22Rv1 (cell line): ENCODE measurements around the gene PCYT2.

Experiments used
- H3K27ac ChIP-seq: fragments of 450-650 bp; 2 replicates; pipeline ENCODE4 v1.5.1; 2017
- CTCF ChIP-seq: fragments of 450-650 bp; IDR thresholded peaks from 2 replicates; pipeline ENCODE4 v1.5.1; 2017; ENCODE audit warnings: mild to moderate bottlenecking
- ZFX ChIP-seq: fragments of 450-650 bp; IDR thresholded peaks from 2 replicates; pipeline ENCODE4 v1.6.1; 2017; ENCODE audit warnings: antibody characterized with exemption, borderline replicate concordance

Gene PCYT2

GRCh38 chr17:81863833-81864768 lies 47.1 kb downstream of the PCYT2 start:
- no peak for TF ChIP-seq CTCF
- TF ChIP-seq ZFX = no peak
- H3K27ac ChIP-seq = peak overlapping the region; percentile 99

- peak overlapping the region; percentile 99 for H3K27ac ChIP-seq
- TF ChIP-seq ZFX (no peak), CTCF (no peak)
These were observed 48.0 kb downstream of the PCYT2 start for GRCh38 chr17:81863123-81863675.

- TF ChIP-seq ZFX = no peak
- no peak for TF ChIP-seq CTCF
- H3K27ac ChIP-seq = peak overlapping the region; percentile 99
These were observed 50.2 kb downstream of the PCYT2 start for GRCh38 chr17:81860756-81861568.

GRCh38 chr17:81859906-81860755 lies 51.1 kb downstream of the PCYT2 start, which contains the start of gene P4HB:
Gene P4HB, minus strand, starts transcription at chr17:81860535. Its CDS starts 64 bp downstream, at chr17:81860471.
- TF ChIP-seq CTCF (no peak; the same call in 1 of the 2 replicates), ZFX (no peak)
- peak within 1 kb of the TSS; percentile 99 for H3K27ac ChIP-seq

GRCh38 chr17:81858967-81859905 lies 52.0 kb downstream of the PCYT2 start:
- TF ChIP-seq CTCF = no peak
- no peak for TF ChIP-seq ZFX
- H3K27ac ChIP-seq = peak overlapping the region; percentile 99
